HepG2 (cell line): Measurements from ENCODE around the gene SBDS. TPM values are rescaled to one million over a fixed set of nuclear protein-coding genes. Genes with fewer than 3 reads are reported as not detected.
A peak's percentile ranks its signal among the peaks of the same experiment; 100 is the strongest.

ENCODE experiments used
- ARNT2 ChIP-seq: sonication (generic); formaldehyde crosslinking; IDR thresholded peaks from 2 replicates; pipeline ENCODE4 v1.8.0; 2022; ENCODE audit warnings: mild to moderate bottlenecking, low read depth, missing genetic modification reagents, moderate library complexity
- DMAP1 ChIP-seq: IDR thresholded peaks from 2 replicates; pipeline ENCODE4 v1.6.1; 2016
- DNMT3B ChIP-seq: conservative IDR thresholded peaks from 2 replicates; pipeline ENCODE4 v1.6.1; 2016; ENCODE audit warnings: missing biosample characterization, control low read depth
- DR1 ChIP-seq: sonication (generic); formaldehyde crosslinking; IDR thresholded peaks from 2 replicates; pipeline ENCODE4 v1.8.0; 2021; ENCODE audit warnings: mild to moderate bottlenecking, missing genetic modification reagents, inconsistent platforms
- FOXC1 ChIP-seq: sonication (generic); formaldehyde crosslinking; IDR thresholded peaks from 2 replicates; pipeline ENCODE4 v1.8.0; 2022; ENCODE audit warnings: mild to moderate bottlenecking, missing genetic modification reagents, borderline replicate concordance
- KMT2B ChIP-seq: IDR thresholded peaks from 2 replicates; pipeline ENCODE4 v1.6.1; 2016; ENCODE audit warnings: missing genetic modification reagents, missing compliant biosample characterization
- MXI1 ChIP-seq: IDR thresholded peaks from 3 replicates; pipeline ENCODE4 v1.6.1; 2012; ENCODE audit warnings: low read depth, low read length, inconsistent platforms, borderline replicate concordance
- MYC ChIP-seq: sonication (generic); formaldehyde crosslinking; IDR thresholded peaks from 2 replicates; pipeline ENCODE4 v1.9.0; 2021; ENCODE audit warnings: missing genetic modification reagents, borderline replicate concordance
- NRL ChIP-seq: sonication (generic); formaldehyde crosslinking; IDR thresholded peaks from 2 replicates; pipeline ENCODE4 v1.5.0; 2020; ENCODE audit warnings: missing genetic modification reagents, mild to moderate bottlenecking, moderate library complexity, borderline replicate concordance
- RBFOX2 ChIP-seq: fragments of 200-400 bp; formaldehyde crosslinking; IDR thresholded peaks from 2 replicates; pipeline ENCODE4 v1.6.1; 2017; ENCODE audit warnings: low read depth, mild to moderate bottlenecking, low read length
- SALL2 ChIP-seq: sonication (generic); formaldehyde crosslinking; IDR thresholded peaks from 2 replicates; pipeline ENCODE4 v1.8.1; 2023; ENCODE audit warnings: mild to moderate bottlenecking, missing genetic modification reagents, inconsistent platforms
- YEATS4 ChIP-seq: sonication (generic); formaldehyde crosslinking; IDR thresholded peaks from 2 replicates; pipeline ENCODE4 v1.4.0; 2020; ENCODE audit warnings: missing genetic modification reagents, borderline replicate concordance
- ZMAT3 ChIP-seq: sonication (generic); formaldehyde crosslinking; conservative IDR thresholded peaks from 2 replicates; pipeline ENCODE4 v1.7.0; 2021; ENCODE audit warnings: missing genetic modification reagents
- ZNF143 ChIP-seq: sonication (generic); formaldehyde crosslinking; IDR thresholded peaks from 2 replicates; pipeline ENCODE4 v1.4.0; 2020; ENCODE audit warnings: missing genetic modification reagents
- ZNF274 ChIP-seq: sonication (generic); formaldehyde crosslinking; IDR thresholded peaks from 2 replicates; pipeline ENCODE4 v1.5.1; 2020; ENCODE audit warnings: mild to moderate bottlenecking, missing genetic modification reagents
- polyA plus RNA-seq, 8 experiments: library from polyadenylated mRNA; depleted of rRNA in 3 of 8; stranded (reverse) in 7 of 8; unstranded in 1 of 8; fragments of >200 nt; fragmentation: Illumina TruSeq in 4 of 8; extraction: Trizol in 4 of 8; gene quantifications; 2 replicates each; pipeline versions ENCODE4 v1.2.1 to v1.2.3, GENCODE V29; 2011 to 2016; ENCODE audit warnings: low read depth in 4 of 8, missing spikeins in 1 of 8, mixed read lengths in 1 of 8; ENCODE audit not compliant: insufficient read depth in 1 of 8
- total RNA-seq, 5 experiments: library from RNA; depleted of rRNA; stranded (reverse); fragments of >200 nt; fragmentation: Illumina TruSeq; extraction: Trizol; gene quantifications; 2 replicates each; pipeline ENCODE4 v1.2.3, GENCODE V29; 2016; ENCODE audit warnings: low read depth in 1 of 5
- TF ChIP-seq, protein P1 (sequence below): sonication (generic); formaldehyde crosslinking; IDR thresholded peaks from 2 replicates; pipeline ENCODE4 v1.4.0; 2020; ENCODE audit warnings: missing genetic modification reagents
- TF ChIP-seq, protein P2 (sequence below): sonication (generic); formaldehyde crosslinking; IDR thresholded peaks from 2 replicates; pipeline ENCODE4 v1.5.0; 2020; ENCODE audit warnings: missing genetic modification reagents, mild to moderate bottlenecking, borderline replicate concordance
- TF ChIP-seq, protein P3 (sequence below): sonication (generic); formaldehyde crosslinking; IDR thresholded peaks from 2 replicates; pipeline ENCODE4 v1.8.0; 2022; ENCODE audit warnings: mild to moderate bottlenecking, missing genetic modification reagents; ENCODE audit not compliant: insufficient replicate concordance
- TF ChIP-seq, protein P4 (sequence below): IDR thresholded peaks from 2 replicates; pipeline ENCODE4 v1.6.1; 2016; ENCODE audit warnings: low read depth, control low read depth

SBDS gene
- total and polyA plus RNA-seq, 2 of the 13 experiments (the other 11 are each of a cell fraction or from before 2014, with no cell fraction given): 39.1 to 79.3 TPM

DNA sequence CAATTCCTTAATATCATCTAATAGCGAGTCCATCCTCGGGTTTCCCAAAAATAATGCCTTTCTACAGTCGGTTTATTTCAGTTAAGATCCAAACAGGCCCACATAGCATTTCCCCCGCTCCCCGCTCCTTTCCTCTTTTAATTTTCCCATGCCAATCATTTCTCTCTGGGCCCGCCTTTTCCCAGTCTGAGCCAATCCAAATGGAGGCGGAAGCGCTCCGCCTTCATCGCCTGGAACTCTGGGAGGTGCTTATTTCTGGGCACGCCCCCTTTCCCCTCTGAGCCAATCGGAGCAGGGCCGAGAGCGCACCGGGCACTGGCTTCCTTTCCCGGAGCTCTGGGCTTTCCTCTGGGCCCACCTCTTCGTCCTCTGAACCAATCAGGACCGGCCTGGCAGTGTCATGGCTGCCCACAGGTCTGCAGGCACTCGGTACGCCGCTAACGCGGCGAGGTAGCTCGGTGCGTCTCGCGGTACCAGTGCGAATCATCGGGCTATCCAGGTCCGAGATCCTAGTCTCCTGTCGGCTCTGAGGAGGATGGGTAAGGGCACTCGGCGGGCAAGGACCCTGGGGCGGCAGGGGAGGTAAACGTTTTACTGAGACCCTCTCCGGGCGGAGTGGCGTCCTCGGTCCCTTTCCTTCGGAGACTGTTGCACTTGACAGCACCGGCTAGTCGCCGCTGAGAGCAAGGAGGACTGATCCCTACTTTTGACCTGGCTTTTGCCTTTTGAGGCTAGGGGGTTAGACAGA is 1.2 kb upstream of the SBDS start, which contains the start of gene TYW1 (continued):
- TF ChIP-seq, protein P1, sequence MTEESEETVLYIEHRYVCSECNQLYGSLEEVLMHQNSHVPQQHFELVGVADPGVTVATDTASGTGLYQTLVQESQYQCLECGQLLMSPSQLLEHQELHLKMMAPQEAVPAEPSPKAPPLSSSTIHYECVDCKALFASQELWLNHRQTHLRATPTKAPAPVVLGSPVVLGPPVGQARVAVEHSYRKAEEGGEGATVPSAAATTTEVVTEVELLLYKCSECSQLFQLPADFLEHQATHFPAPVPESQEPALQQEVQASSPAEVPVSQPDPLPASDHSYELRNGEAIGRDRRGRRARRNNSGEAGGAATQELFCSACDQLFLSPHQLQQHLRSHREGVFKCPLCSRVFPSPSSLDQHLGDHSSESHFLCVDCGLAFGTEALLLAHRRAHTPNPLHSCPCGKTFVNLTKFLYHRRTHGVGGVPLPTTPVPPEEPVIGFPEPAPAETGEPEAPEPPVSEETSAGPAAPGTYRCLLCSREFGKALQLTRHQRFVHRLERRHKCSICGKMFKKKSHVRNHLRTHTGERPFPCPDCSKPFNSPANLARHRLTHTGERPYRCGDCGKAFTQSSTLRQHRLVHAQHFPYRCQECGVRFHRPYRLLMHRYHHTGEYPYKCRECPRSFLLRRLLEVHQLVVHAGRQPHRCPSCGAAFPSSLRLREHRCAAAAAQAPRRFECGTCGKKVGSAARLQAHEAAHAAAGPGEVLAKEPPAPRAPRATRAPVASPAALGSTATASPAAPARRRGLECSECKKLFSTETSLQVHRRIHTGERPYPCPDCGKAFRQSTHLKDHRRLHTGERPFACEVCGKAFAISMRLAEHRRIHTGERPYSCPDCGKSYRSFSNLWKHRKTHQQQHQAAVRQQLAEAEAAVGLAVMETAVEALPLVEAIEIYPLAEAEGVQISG (CRISPR knock-in tag): peak; percentile 66; the same call in 1 of the 2 replicates
- TF ChIP-seq ARNT2: peak; percentile 77; the same call in 1 of the 2 replicates
- peak; percentile 50; the same call in 1 of the 2 replicates for TF ChIP-seq DNMT3B (CRISPR knock-in tag)
- 0 out of 2 replicates have a peak, but pooled peaks have one; percentile 62 for TF ChIP-seq DR1 (CRISPR knock-in tag)
- TF ChIP-seq KMT2B (CRISPR knock-in tag): peak; percentile 86
- peak; percentile 60; the same call in 1 of the 2 replicates for TF ChIP-seq YEATS4 (CRISPR knock-in tag)
- peak; percentile 75 for TF ChIP-seq RBFOX2
- TF ChIP-seq FOXC1 (CRISPR knock-in tag): peak; percentile 41; the same call in 1 of the 2 replicates
- 0 out of 2 replicates have a peak, but pooled peaks have one; percentile 52 for TF ChIP-seq ZNF274 (CRISPR knock-in tag)
- TF ChIP-seq ZNF143 (CRISPR knock-in tag): peak; percentile 62; the same call in 1 of the 2 replicates
- peak; percentile 44; the same call in 1 of the 2 replicates for TF ChIP-seq MYC (CRISPR knock-in tag)
- TF ChIP-seq, protein P2, sequence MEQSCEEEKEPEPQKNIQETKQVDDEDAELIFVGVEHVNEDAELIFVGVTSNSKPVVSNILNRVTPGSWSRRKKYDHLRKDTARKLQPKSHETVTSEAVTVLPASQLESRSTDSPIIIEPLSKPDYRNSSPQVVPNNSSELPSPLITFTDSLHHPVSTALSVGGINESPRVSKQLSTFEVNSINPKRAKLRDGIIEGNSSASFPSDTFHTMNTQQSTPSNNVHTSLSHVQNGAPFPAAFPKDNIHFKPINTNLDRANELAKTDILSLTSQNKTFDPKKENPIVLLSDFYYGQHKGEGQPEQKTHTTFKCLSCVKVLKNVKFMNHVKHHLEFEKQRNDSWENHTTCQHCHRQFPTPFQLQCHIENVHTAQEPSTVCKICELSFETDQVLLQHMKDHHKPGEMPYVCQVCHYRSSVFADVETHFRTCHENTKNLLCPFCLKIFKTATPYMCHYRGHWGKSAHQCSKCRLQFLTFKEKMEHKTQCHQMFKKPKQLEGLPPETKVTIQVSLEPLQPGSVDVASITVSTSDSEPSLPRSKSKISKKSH (CRISPR knock-in tag): peak; percentile 62; the same call in 1 of the 2 replicates
- TF ChIP-seq SALL2 (CRISPR knock-in tag): 0 out of 2 replicates have a peak, but pooled peaks have one; percentile 38
- TF ChIP-seq MXI1: peak; percentile 69; the same call in 1 of the 3 replicates
- TF ChIP-seq, protein P3, sequence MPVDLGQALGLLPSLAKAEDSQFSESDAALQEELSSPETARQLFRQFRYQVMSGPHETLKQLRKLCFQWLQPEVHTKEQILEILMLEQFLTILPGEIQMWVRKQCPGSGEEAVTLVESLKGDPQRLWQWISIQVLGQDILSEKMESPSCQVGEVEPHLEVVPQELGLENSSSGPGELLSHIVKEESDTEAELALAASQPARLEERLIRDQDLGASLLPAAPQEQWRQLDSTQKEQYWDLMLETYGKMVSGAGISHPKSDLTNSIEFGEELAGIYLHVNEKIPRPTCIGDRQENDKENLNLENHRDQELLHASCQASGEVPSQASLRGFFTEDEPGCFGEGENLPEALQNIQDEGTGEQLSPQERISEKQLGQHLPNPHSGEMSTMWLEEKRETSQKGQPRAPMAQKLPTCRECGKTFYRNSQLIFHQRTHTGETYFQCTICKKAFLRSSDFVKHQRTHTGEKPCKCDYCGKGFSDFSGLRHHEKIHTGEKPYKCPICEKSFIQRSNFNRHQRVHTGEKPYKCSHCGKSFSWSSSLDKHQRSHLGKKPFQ (CRISPR knock-in tag): peak; percentile 20
- peak; percentile 68; the same call in 1 of the 2 replicates for TF ChIP-seq DMAP1 (CRISPR knock-in tag)
- 0 out of 2 replicates have a peak, but pooled peaks have one; percentile 29 for TF ChIP-seq ZMAT3
- peak; percentile 47; the same call in 1 of the 2 replicates for TF ChIP-seq NRL (CRISPR knock-in tag)
- TF ChIP-seq, protein P4, sequence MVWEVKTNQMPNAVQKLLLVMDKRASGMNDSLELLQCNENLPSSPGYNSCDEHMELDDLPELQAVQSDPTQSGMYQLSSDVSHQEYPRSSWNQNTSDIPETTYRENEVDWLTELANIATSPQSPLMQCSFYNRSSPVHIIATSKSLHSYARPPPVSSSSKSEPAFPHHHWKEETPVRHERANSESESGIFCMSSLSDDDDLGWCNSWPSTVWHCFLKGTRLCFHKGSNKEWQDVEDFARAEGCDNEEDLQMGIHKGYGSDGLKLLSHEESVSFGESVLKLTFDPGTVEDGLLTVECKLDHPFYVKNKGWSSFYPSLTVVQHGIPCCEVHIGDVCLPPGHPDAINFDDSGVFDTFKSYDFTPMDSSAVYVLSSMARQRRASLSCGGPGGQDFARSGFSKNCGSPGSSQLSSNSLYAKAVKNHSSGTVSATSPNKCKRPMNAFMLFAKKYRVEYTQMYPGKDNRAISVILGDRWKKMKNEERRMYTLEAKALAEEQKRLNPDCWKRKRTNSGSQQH (CRISPR knock-in tag): peak; percentile 39; the same call in 1 of the 2 replicates
